Testis (tissue), 2 donors: ENCODE measurements around the gene PUM2.

ENCODE experiments used
- POLR2A ChIP-seq: fragments of 450-650 bp; IDR thresholded peaks from one replicate; pipeline ENCODE4 v1.6.1; 2017; ENCODE audit warnings: antibody characterized with exemption, mild to moderate bottlenecking, moderate library complexity
- TF ChIP-seq, protein P1 (sequence below), 3 experiments: fragments of 450-650 bp in 2 of 3; fragments of 200-600 bp in 1 of 3; sonication (generic) in 1 of 3; IDR thresholded peaks; one replicate each; pipeline ENCODE4 v1.5.1; 2016 to 2019; ENCODE audit warnings: antibody characterized with exemption in 3 of 3, mild to moderate bottlenecking in 2 of 3, moderate library complexity in 1 of 3

DNA sequence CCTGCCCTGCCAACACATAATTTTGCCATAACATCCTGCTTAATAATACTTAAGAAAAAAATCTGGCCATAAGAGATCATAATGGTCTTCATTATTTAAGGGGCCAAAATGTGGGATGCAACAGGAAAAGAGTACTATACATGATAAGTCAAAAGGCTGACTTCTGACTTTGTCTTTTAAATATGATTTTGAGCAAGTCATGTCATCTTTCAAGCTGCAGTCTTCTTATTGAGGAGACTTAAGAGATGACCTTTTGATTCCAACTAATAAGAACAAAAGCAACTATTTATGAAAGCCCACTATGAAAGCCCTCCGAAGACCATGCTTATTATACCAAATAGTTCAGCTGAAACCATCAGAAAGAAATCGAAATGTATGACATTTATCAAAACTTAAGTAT lies 41.6 kb downstream of the PUM2 start:
- no peak for TF ChIP-seq POLR2A
- TF ChIP-seq, protein P1, sequence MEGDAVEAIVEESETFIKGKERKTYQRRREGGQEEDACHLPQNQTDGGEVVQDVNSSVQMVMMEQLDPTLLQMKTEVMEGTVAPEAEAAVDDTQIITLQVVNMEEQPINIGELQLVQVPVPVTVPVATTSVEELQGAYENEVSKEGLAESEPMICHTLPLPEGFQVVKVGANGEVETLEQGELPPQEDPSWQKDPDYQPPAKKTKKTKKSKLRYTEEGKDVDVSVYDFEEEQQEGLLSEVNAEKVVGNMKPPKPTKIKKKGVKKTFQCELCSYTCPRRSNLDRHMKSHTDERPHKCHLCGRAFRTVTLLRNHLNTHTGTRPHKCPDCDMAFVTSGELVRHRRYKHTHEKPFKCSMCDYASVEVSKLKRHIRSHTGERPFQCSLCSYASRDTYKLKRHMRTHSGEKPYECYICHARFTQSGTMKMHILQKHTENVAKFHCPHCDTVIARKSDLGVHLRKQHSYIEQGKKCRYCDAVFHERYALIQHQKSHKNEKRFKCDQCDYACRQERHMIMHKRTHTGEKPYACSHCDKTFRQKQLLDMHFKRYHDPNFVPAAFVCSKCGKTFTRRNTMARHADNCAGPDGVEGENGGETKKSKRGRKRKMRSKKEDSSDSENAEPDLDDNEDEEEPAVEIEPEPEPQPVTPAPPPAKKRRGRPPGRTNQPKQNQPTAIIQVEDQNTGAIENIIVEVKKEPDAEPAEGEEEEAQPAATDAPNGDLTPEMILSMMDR (IDR thresholded peaks at IDR 0.05) = no peak
